GM19452 (cell line): ENCODE results near the gene SLAMF7.

Experiments
- ATAC-seq: cut with Tn5 transposase; IDR thresholded peaks from one replicate; pipeline ENCODE4 v1.9.1; 2021; ENCODE audit not compliant: unreplicated experiment

Gene SLAMF7

DNA sequence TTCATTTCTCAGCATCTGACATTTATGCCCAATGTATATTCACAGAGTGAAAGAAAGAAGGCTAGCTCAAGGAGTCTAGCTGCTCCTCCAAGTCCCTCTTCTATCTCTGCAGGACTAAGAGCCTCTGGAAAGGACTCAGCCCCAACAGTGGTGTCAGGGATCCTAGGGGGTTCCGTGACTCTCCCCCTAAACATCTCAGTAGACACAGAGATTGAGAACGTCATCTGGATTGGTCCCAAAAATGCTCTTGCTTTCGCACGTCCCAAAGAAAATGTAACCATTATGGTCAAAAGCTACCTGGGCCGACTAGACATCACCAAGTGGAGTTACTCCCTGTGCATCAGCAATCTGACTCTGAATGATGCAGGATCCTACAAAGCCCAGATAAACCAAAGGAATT lies 60.6 kb downstream of the SLAMF7 start:
- no peak for ATAC-seq

DNA sequence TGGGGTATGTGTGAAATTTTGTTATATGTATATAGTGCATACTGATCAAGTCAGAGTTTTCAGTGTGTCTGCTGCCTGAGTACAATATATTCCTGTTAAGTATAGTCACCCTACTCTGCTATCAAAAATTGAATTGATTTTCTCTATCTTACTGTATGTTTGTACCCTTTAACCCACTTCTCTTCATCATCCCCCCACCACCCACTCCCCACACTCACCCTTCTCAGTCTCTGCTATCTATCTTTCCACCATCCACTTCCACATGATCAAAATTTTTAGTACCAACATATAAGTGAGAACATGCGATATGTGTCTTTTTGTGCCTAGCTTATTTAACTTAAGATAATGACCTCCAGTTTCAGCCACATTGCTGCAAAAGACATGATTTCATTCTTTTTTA lies 61.1 kb downstream of the SLAMF7 start:
- ATAC-seq: no peak

DNA sequence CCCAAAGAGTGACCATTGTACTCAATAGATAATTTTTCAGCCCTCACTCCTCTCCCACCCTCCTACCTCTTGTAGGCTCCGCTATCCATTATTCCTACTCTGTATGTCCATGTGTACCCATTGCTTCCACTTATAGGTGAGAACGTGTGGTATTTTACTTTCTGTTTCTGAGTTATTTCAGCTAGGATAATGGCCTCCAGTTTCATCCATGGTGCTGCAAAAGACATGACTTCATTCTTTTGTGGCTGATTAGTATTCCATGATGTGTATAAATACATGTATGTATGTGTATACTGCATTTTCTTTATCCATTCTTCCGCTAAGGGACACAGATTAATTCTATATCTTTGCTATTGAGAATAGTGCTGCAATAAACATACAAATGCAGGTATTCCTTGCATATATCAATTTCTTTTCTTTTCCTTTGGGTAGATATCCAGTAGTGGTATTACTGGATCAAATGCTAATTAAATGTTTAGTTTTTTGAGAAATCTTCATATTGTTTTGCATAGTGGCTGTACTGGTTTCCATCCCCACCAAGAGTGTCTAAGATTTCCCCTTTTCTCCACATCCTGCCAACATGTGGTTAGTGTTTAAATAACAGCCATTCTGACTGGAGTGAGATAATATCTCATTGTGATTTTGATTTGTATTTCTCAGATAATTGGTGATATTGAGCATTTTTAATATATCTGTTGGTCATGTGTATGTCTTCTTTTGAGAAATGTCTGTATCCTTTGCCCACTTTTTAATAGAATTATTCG lies 61.8 kb downstream of the SLAMF7 start:
- ATAC-seq: no peak

DNA sequence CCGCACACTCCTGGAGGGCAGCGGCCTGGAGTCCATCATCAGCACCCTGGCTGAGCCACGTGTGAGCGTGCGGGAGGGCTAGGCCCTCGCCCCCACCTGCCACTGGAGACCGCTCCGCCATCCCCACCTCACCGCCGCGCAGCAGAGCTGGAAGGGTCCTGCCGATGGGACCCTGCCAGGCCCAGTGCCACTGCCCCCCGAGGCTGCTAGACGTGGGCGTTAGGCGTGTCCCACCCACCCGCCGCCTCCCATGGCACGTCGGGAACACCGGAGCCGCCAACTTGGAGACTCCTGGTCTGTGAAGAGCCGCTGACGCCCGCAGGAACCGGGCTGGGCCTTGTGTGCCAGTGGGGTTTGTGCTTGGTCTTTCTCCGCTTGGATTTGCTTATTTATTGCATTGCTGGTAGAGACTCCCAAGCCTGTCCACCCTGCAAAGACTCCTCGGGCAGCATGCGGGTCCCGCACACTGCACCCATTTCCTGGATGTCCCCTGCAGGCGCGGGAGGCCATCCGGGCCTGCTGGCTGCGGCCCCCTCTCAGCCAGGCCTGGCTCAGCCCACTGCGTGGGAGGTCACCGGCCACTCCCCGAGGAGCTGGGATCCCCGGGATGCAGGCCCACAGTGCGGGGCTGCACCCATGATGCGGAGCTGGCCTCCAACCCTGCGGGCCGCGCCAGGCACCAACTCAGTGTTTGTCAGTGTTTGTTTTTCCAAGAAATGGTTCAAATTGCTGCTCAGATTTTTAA lies 63.0 kb downstream of the SLAMF7 start:
- no peak for ATAC-seq
